B cell (primary cell): ENCODE results near the gene WFDC5. TPM values are rescaled to one million over a fixed set of nuclear protein-coding genes. Genes with fewer than 3 reads are reported as not detected.

ENCODE experiments used
- ATAC-seq: fragments of 200-7000 bp; cut with Tn5 transposase; one replicate; pipeline ENCODE4 v1.10.0; 2021; ENCODE audit warnings: low read depth, mild to moderate bottlenecking, moderate number of reproducible peaks, moderate library complexity
- CTCF ChIA-PET: fragments of 350-600 bp; sonication (Branson Sonifier 250); formaldehyde crosslinking; loops from one replicate; lab custom pipeline; 2021; ENCODE audit warnings: antibody characterized with exemption, inconsistent platforms; lab: Charles Lee
- POLR2A ChIA-PET: fragments of 350-600 bp; sonication (Branson Sonifier 250); formaldehyde crosslinking; loops from one replicate; lab custom pipeline; 2021; ENCODE audit warnings: antibody characterized with exemption; lab: Charles Lee
- DNase-seq: peaks from one replicate; pipeline ENCODE4 v3.0.0; 2013
- H2AFZ ChIP-seq: 2 replicates; pipeline ENCODE4 v1.6.1; 2012; ENCODE audit warnings: mild to moderate bottlenecking, low read depth, low read length; ENCODE audit not compliant: insufficient read depth, poor library complexity, severe bottlenecking
- H3K27ac ChIP-seq, 2 donors: 1 replicate in 1 of 2; 2 replicates in 1 of 2; pipeline ENCODE4 v1.5.1; 2012 to 2013; ENCODE audit warnings: low read length in 2 of 2, mild to moderate bottlenecking in 2 of 2, moderate library complexity in 1 of 2
- H3K27me3 ChIP-seq, 4 experiments: fragments of 200-600 bp in 1 of 4; sonication (generic) in 1 of 4; replicated peaks in 1 of 4; 1 replicate in 2 of 4; 2 replicates in 2 of 4; pipeline versions ENCODE4 v1.6.1 to v1.7.0; 2013 to 2016; ENCODE audit warnings: low read length in 3 of 4, mild to moderate bottlenecking in 2 of 4, mixed read lengths in 1 of 4, moderate library complexity in 1 of 4; ENCODE audit not compliant: insufficient read depth in 4 of 4, control insufficient read depth in 3 of 4; ENCODE audit errors: control extremely low read depth in 1 of 4
- H3K36me3 ChIP-seq, 2 experiments: replicated peaks in 1 of 2; 1 replicate in 1 of 2; 2 replicates in 1 of 2; pipeline versions ENCODE4 v1.6.1 to v1.7.1; 2013; ENCODE audit warnings: low read length in 1 of 2; ENCODE audit not compliant: insufficient read depth in 2 of 2, control insufficient read depth in 1 of 2; ENCODE audit errors: control extremely low read depth in 1 of 2, extremely low read depth in 1 of 2
- H3K4me1 ChIP-seq, 2 donors: fragments of 200-600 bp in 1 of 2; sonication (generic) in 1 of 2; 1 replicate in 1 of 2; 2 replicates in 1 of 2; pipeline versions ENCODE4 v1.5.1 to v1.6.1; 2013 to 2017; ENCODE audit warnings: low read length in 2 of 2; ENCODE audit not compliant: control insufficient read depth in 2 of 2, insufficient read depth in 2 of 2
- H3K4me2 ChIP-seq: replicated peaks from 2 replicates; pipeline ENCODE3; 2012; ENCODE audit warnings: mild to moderate bottlenecking, low read depth, low read length; ENCODE audit not compliant: poor library complexity, severe bottlenecking
- H3K4me3 ChIP-seq, 5 experiments: fragments of 200-600 bp in 1 of 5; sonication (generic) in 1 of 5; 1 replicate in 3 of 5; 2 replicates in 2 of 5; pipeline versions ENCODE4 v1.5.1 to v1.7.0; 2011 to 2016; ENCODE audit warnings: low read length in 4 of 5, mild to moderate bottlenecking in 4 of 5, low read depth in 2 of 5, control low read depth in 1 of 5, moderate library complexity in 1 of 5; ENCODE audit not compliant: insufficient read depth in 1 of 5; ENCODE audit errors: control extremely low read depth in 1 of 5, extremely low read depth in 1 of 5
- H3K79me2 ChIP-seq: fragments of 200-600 bp; sonication (generic); one replicate; pipeline ENCODE4 v1.6.0; 2016; ENCODE audit warnings: low read length; ENCODE audit not compliant: control insufficient read depth, insufficient read depth
- H3K9ac ChIP-seq: fragments of 200-600 bp; sonication (generic); 2 replicates; pipeline ENCODE4 v1.6.1; 2017; ENCODE audit warnings: mild to moderate bottlenecking, low read length, moderate library complexity
- H3K9me3 ChIP-seq, 3 donors: one replicate each; pipeline versions ENCODE4 v1.6.1 to v1.7.1; 2013; ENCODE audit warnings: low read length in 2 of 3; ENCODE audit not compliant: control insufficient read depth in 2 of 3, insufficient read depth in 1 of 3; ENCODE audit errors: control extremely low read depth in 1 of 3
- H4K20me1 ChIP-seq: 2 replicates; pipeline ENCODE4 v1.6.0; 2012; ENCODE audit warnings: mild to moderate bottlenecking, low read length; ENCODE audit not compliant: insufficient read depth, control insufficient read depth, poor library complexity, severe bottlenecking
- H3K27ac Mint-ChIP-seq: one replicate; pipeline ENCODE4 v1.8.0; 2021; ENCODE audit warnings: mixed read lengths
- H3K27me3 Mint-ChIP-seq: one replicate; pipeline ENCODE4 v1.8.0; 2021; ENCODE audit warnings: mixed read lengths
- H3K4me1 Mint-ChIP-seq: one replicate; pipeline ENCODE4 v1.8.0; 2021; ENCODE audit warnings: mixed read lengths
- H3K4me3 Mint-ChIP-seq: one replicate; pipeline ENCODE4 v1.8.0; 2021; ENCODE audit warnings: mixed read lengths
- H3K9me3 Mint-ChIP-seq: one replicate; pipeline ENCODE4 v1.8.0; 2022; ENCODE audit warnings: mixed read lengths; ENCODE audit not compliant: insufficient read depth
- CTCF ChIP-seq: fragments of 200-600 bp; IDR thresholded peaks from one replicate; pipeline ENCODE4 v1.8.0; 2022; ENCODE audit warnings: antibody characterized with exemption, mild to moderate bottlenecking
- EZH2 ChIP-seq: IDR thresholded peaks from 2 replicates; pipeline ENCODE4 v1.6.1; 2012; ENCODE audit warnings: borderline replicate concordance, low read depth, mild to moderate bottlenecking, moderate library complexity, low read length; ENCODE audit not compliant: insufficient read depth, poor library complexity, severe bottlenecking
- WGBS: methylation state at CpG from one replicate; pipeline ENCODE4 v1.1.5; 2013; ENCODE audit warnings: missing lambda C conversion rate; ENCODE audit not compliant: insufficient coverage; 5-methylcytosine and 5-hydroxymethylcytosine counted together
- intact Hi-C: fragments of 100-400 bp; cut with micrococcal nuclease; formaldehyde crosslinking; loops from one replicate; pipeline ENCODE4 v1.10.0; 2022
- polyA plus RNA-seq: library from polyadenylated mRNA; depleted of rRNA; stranded (reverse); fragments of >200 nt; gene quantifications from 2 replicates; pipeline ENCODE4 v1.2.3, GENCODE V29; 2012
- total RNA-seq, 2 donors: library from RNA; stranded (reverse); fragments of 120-200 nt in 1 of 2; gene quantifications; 1 replicate in 1 of 2; 2 replicates in 1 of 2; pipeline versions ENCODE4 v1.2.3 to v1.2.4, GENCODE V29; 2013 to 2022

The WFDC5 gene
- total and polyA plus RNA-seq, 2 donors (not counting 1 experiment from before 2014, with no cell fraction given) = not detected

GRCh38 chr20:45128099-45128498 is 13.1 kb upstream of the WFDC5 start:
- no peak for TF ChIP-seq EZH2
- no peak for TF ChIP-seq CTCF
- Mint-ChIP-seq H3K9me3 (no peaks in the 10 kb centered on the region), H3K4me1 (no peaks in the 10 kb centered on the region), H3K27ac (no peak overlapping the region), H3K27me3 (peaks cover 40% of the 10 kb centered on the region), H3K4me3 (no peak overlapping the region)
- H3K4me2 ChIP-seq = no peak overlapping the region
- 80% methylated on average over 1 of the region's 2 CpGs for WGBS
- ATAC-seq (no peak), DNase-seq (no peak)
- POLR2A ChIA-PET = no interaction called here
- no peak overlapping the region for H3K4me3 ChIP-seq
- peaks cover 0 to 5% (median 0%) of the 10 kb centered on the region in 3 donors for H3K9me3 ChIP-seq
- H3K27me3 ChIP-seq = peaks cover 0 to 6% (median 4%) of the 10 kb centered on the region in 4 experiments
- no peaks in the 10 kb centered on the region for H3K36me3 ChIP-seq
- no peak overlapping the region for H3K27ac ChIP-seq
- intact Hi-C loops = no loop called here
- no peak overlapping the region for H3K9ac ChIP-seq
- no peaks in the 10 kb centered on the region for H3K79me2 ChIP-seq
- H3K4me1 ChIP-seq = no peaks in the 10 kb centered on the region
- CTCF ChIA-PET = no interaction called here
- no peak overlapping the region for H2AFZ ChIP-seq
- H4K20me1 ChIP-seq = no peaks in the 10 kb centered on the region

GRCh38 chr20:45124365-45124764 is 9.4 kb upstream of the WFDC5 start, which contains the start of gene WFDC12:
Gene WFDC12 (minus strand): TSS chr20:45124465. CDS start chr20:45124447, 18 bp downstream.
- H3K36me3 ChIP-seq = no peaks in the 10 kb centered on the region
- TF ChIP-seq CTCF = no peak
- no peak for TF ChIP-seq EZH2
- H3K4me2 ChIP-seq = no peak within 1 kb of the TSS
- no peak within 1 kb of the TSS for H3K27ac ChIP-seq
- peaks cover 0 to 6% (median 4%) of the 10 kb centered on the region in 4 experiments for H3K27me3 ChIP-seq
- no peaks in the 10 kb centered on the region for H3K9me3 Mint-ChIP-seq
- WGBS = 100% methylated on average over 1 of the region's 6 CpGs
- no peaks in the 10 kb centered on the region for H4K20me1 ChIP-seq
- no peak within 1 kb of the TSS for H2AFZ ChIP-seq
- POLR2A ChIA-PET = no interaction called here
- peaks cover 44% of the 10 kb centered on the region for H3K27me3 Mint-ChIP-seq
- H3K79me2 ChIP-seq = no peaks in the 10 kb centered on the region
- no peak for ATAC-seq
- H3K4me3 Mint-ChIP-seq = no peak within 1 kb of the TSS
- H3K4me1 Mint-ChIP-seq = no peaks in the 10 kb centered on the region
- no peak within 1 kb of the TSS for H3K9ac ChIP-seq
- no peak within 1 kb of the TSS for H3K27ac Mint-ChIP-seq
- intact Hi-C loops = no loop called here
- CTCF ChIA-PET = interaction anchor here (0.7 kb wide), 1 partner anchor 80 kb away, joined by 3 read pairs; no protein-coding TSS in a partner anchor
- no peak within 1 kb of the TSS for H3K4me3 ChIP-seq
- H3K4me1 ChIP-seq = no peaks in the 10 kb centered on the region
- H3K9me3 ChIP-seq = peaks cover 0 to 5% (median 0%) of the 10 kb centered on the region in 3 donors
- no peak for DNase-seq
